HG02678 (cell line): ENCODE data around the gene MCC.

Experiments used
- ATAC-seq: cut with Tn5 transposase; IDR thresholded peaks from one replicate; pipeline ENCODE4 v1.9.1; 2021; ENCODE audit warnings: mild to moderate bottlenecking, moderate library complexity; ENCODE audit not compliant: unreplicated experiment

Gene MCC

DNA sequence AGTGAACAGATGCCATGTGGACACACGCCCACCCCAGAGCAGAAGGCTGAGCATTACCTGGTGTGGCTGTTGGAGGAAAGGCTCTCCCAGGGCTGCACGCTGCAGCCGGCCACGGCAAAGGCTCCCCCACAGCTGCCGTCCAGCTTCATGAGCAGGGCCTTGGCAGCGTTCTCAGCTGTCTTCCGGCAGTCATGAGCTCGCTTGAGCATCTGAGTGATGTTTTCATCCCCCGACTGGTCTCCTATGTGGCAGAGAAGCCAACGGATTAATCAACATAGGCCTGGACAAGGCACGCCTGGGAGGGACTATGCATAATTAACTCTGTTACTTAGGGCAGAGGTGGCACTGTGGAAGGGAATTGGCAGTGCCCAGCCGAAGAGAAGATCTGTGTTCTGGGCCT lies 424.3 kb downstream of the MCC start:
- ATAC-seq, result no peak

- no peak for ATAC-seq
Observed at GRCh38 chr5:113062869-113063508, 425.3 kb downstream of the MCC start.

DNA sequence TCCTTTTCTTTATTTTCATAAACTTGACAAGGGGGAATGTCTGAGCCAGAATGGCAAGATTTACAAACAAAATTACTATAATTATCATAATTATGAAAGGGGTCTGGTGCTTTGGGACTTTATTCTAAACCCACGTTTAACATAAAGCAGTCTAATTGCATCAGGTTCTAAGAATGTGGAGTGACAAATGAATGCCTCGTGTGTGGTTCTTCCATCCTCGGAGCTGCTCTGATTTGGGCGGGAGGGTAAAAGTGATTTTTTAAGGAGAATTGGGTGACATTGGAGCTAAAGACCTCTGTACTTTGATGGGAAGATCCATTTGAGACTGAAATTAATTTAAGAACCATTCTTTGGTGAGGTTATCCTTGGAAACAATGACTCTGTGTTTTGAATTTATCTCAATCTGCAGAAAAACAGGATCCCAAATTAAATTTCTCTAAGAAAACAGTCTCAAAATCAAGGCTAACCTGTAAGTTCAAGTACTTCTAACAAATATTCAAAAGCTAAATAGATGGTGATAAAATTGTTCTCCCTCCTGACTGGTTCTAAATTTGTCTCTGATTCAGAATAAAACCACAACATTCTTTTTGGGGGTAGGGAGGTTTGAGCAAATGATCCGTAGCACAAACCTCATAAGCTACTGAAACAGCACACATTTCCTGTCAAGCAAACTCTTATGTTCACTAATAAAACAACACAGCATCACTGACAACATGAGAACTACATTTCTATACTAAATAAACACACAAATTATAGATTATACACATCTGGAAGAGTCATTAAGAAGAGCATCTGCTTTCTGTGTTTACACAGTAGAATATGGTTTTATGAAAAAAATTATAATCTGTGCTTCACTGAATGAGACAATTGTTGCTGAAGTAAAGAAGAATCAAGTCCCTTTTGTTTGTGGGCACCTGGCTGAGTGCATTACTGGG lies 426.1 kb downstream of the MCC start:
- no peak for ATAC-seq

DNA sequence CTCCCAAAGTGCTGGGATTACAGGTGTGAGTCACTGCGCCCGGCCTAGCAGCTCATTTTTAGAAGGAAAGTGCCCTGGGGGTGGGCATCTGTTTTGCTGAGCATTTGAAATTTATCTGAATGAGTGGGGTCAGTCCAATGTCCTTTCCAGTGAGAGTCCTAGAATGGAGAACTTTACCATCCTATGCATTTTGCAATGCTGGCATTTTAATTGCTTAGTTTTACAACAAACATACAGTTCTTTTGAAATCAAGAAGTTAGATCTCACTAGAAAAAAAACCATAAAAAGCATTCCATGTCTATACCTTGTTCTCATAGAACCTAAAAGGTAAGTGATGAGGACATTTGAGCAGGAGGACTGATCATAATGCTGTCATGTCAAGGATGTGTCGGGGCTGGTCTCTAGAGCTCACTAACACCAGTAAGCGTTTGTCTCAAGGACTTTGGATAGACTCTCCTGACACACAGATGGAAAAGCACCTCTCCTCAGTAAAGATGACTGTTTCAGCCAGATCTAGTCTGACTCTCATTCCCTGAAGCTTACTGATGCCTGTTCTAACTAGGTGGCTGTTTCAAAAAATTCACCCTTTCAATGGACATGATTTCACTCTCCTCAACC lies 427.7 kb downstream of the MCC start:
- ATAC-seq, result no peak

GRCh38 chr5:113059232-113060040 lies 428.8 kb downstream of the MCC start:
- ATAC-seq, result no peak

DNA sequence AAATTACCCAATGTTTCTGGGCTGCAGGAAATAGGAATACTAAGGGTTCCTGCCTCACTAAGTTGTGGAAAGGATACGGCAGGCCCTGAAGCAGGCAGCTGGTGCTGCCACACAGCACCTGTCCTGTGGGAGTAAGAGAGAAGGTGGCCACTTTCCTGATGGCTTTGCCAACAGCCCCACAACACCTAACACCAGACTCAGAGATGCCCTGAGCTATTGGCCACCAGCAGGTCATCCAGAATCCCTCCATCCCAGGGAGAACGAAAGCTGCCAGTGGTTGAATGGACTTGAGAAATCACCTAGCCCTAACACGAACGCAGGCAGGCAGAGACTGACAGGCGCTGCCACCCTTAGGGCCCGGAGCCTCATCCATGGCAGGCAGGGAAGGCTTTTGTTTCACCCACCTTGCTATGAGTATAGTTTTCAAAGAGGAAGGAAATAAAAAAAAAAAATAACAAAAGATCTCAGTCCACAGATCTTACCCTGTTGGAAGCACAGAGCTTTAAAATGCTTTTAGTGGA lies 429.5 kb downstream of the MCC start:
- ATAC-seq, result no peak

DNA sequence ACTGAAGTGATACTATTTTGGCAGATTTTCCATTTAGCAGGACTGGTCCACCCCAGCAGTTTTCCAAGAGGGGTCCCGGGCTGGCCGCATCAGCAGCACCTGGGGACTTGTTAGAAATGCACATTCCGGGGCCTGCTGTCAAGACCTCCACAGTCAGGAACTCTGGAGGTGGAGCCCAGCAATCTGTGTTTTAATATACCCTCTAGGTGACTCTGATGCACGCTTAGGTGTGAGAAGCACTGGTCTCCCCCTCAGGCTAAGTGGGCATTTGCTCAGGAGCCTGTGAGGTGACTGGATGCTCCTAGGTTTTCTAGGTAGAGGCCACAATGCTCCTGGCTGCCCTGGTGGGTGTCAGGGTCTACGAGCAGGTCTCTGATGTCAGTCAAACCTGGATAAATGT lies 430.0 kb downstream of the MCC start:
- no peak for ATAC-seq

DNA sequence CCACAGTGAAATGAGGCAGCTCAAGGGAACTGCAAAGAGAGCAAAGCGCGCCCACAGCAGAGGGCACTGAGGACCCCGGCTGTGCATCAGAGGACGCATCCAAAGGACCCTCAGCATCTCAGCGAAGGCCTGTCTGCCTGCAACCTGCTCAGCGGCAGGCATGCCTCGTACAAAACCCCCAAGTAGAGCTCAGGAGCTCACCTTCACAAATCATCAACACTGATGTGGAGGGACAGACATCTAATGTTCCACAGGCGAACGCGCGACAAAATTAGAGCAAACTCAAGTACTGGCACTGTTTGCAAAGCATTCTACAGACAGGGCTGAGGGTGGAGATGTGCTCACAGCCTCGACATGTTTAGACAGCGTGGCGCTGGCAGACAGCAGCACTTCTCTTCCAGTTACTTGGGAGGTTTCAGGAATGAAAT lies 430.7 kb downstream of the MCC start:
- no peak for ATAC-seq

DNA sequence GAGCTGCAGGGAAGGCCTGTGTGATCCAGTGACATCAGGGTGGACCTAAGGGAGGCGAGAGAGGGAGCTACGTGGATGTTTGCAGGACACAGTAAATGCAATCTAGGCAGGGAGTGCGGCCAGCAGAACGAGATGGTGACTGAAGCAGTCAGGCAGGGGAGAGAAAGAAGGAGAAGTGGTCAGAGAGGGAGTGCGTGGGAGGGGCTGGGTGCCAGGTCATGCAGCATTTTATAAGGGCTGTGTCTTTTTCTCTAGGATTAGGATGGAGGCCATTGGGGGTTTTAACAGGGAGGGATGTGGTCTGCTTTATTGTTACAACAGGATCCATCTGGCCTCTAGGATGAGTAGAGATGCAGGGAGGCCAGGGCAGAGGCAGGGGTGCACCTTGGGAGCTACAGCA lies 431.3 kb downstream of the MCC start:
- ATAC-seq, result no peak

DNA sequence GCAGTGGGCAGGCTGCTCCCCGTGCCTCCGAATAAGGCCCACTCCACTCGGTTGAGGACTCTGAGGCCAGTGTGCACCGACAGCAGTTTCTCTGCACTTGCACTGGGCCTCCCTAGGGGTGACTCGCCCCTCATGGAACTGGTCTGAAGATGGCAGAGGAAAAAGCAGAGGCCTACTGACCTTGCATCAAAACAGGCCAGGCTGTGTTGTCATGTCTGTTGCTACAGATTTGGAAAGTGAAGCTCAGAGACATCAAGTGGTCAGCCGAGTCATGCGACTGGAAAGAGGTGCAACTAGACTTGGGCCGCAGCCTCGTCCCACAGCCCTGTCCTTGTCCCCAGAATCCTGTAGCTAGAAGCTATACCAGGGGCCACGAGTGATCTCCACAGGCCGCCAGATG lies 433.4 kb downstream of the MCC start:
- no peak for ATAC-seq

GRCh38 chr5:113053511-113053995 lies 434.7 kb downstream of the MCC start:
- no peak for ATAC-seq

DNA sequence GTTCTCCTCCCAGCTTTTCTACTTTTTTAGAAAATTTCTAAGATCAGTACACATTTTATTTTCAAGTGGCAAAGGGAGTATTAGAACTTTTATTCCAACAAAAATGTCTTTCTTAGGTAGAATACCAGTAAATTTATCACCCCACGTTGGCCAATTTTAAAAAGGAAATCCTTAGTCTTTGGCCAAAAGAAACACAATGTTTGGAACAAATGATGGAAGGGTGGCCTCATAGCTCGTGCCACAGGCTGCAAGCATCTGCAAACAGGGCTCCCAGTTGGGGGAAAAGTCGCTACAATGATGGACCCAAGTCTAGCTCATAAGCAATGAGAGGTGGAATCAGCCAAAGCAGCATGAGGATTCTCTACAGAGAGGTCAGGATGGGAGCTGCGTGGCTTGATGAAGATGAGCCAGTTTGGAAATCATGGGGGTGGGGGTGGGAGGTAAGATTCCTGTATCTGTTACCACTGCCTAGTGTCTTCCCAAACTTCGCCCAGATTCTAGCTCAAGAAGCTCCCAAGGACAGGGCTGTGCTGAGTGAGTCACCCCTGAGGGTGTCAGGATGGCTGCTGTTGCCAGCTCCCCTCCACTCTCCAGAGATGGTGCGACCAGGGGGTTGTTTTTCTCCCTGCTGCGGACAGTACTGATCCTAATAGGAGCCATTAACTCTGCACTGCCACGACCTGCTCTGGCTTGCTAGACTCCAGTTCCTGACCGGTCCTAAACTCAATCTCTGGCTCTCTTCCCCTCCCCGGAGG lies 436.0 kb downstream of the MCC start:
- no peak for ATAC-seq

DNA sequence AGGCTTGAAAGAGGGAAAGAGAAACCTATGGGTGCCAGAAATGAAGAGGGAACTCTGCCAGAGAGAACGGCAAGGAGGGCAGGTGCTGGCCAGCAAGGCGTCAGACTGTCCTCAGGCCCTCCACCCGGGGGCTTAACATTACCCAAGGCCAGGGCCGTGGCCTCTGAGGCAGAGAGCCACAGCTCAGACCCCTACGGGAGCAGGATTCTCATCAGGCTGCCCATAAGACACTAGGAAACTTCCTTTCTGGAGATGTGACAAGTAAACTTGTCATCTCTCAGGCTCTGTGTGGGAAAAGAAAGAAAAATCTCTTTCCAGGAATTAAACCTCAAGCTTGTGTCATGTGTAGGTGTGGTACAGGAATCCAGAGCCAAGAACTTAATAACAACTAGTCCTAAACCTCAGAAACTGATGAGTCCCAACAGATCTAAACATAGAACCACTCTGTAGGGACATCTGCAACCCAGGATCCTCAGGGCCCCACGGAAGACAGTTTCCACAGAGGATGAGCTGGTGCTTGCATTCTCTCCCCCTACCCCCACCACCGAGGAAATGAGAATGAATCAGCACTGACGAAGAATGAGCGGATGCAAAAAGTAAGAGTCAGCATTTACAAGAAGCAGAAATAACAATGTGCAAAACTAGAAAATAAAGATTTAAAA lies 437.4 kb downstream of the MCC start:
- no peak for ATAC-seq

- no peak for ATAC-seq
Observed at GRCh38 chr5:113048931-113049330, 439.3 kb downstream of the MCC start.

GRCh38 chr5:113047733-113048652 lies 440.3 kb downstream of the MCC start:
- ATAC-seq, result peak; percentile 83

GRCh38 chr5:113047234-113047633 lies 441.0 kb downstream of the MCC start:
- no peak for ATAC-seq

GRCh38 chr5:113044776-113045465 lies 443.3 kb downstream of the MCC start:
- ATAC-seq, result no peak

DNA sequence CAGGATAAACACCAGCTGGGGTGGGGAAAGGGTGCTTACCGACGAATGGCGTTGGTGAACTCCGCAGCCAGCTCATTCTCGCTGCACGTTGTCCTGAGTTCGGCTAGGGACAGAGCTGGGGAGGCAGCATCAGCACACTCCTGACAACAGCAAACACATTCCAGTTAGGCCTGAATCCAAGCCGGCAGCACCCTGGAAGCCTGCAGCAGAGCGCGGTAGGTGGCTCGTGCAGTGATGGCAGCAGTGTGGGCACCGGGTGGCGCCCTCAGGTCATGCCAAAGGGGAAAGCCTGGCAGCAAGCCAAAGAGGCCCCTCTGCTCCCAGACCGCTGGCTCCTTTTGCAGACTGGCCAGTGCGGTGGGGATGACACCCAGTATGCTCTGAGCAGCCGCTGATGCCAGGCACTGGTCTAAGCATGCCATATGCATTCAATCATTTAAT lies 444.7 kb downstream of the MCC start:
- no peak for ATAC-seq
